Stimulated activated naive CD8-positive, alpha-beta T cell treated with anti-CD3 and anti-CD28 coated beads, Interleukin-15, Interleukin-2, amounts not matched to agents 100 U/mL and 50 U/mL, for 24 hours (primary cell): ENCODE results near the gene NEDD4L.
"Not testable (repeated sequence)": the region's sequence is repeated elsewhere in the genome, so short reads cannot be mapped to it uniquely, and the experiment has no call there.

Experiments used
- ATAC-seq: fragments of 150-1000 bp; cut with Tn5 transposase; one replicate; pipeline ENCODE4 v1.10.0; 2021
- DNase-seq: peaks from one replicate; pipeline ENCODE4 v3.0.0; 2021

The NEDD4L gene

DNA sequence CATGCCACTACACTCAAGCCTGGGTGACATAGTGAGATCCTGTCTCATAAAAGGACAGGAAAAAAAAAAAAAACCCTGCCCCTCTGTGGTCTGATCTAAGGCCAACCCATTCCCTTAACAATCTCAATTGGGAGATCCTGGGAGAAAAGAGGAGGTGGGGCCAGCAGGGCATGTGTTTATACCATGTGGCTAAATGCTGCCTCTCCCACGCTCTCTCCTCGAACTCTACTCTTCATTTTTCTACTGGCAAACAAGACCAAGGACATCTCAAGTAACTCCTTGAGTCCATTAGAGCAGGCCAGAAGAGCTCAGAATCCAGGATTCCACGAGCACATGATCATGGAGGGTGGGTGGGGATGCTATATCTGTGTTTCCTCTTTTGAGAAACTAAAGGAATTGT is 16.7 kb upstream of the NEDD4L start:
- ATAC-seq, result no peak

GRCh38 chr18:58028109-58028784 is 15.8 kb upstream of the NEDD4L start:
- ATAC-seq (no peak), DNase-seq (no peak)

More for the DNA sequence above, 16.7 kb upstream of the NEDD4L start:
- no peak for DNase-seq

- ATAC-seq (no peak), DNase-seq (no peak)
Measured at GRCh38 chr18:58032233-58032632, 11.8 kb upstream of the NEDD4L start.

- ATAC-seq (no peak), DNase-seq (no peak)
Measured at GRCh38 chr18:58033216-58033615, 10.8 kb upstream of the NEDD4L start.

GRCh38 chr18:58034370-58034769 is 9.7 kb upstream of the NEDD4L start:
- ATAC-seq, result no peak

DNA sequence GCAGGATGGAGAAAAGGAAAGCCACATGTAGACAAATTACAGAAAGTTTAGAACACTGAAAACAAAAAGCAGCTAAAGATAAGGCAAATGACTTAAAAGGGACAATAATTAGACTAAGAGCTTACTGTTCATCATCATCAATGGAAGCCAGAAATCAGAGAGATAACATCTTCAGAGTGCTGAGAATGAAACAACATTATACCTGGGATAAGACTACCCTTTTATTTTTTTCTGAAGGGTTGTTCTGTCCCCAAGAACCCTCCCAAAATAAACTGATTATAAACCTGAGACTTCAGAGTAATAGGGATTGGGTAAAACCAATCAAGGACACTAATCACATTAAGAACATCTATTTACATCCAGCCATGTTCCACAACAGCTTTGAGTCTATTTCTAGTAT is 6.9 kb upstream of the NEDD4L start:
- ATAC-seq (no peak), DNase-seq (no peak)

More at GRCh38 chr18:58034370-58034769, 9.7 kb upstream of the NEDD4L start:
- DNase-seq, result no peak

DNA sequence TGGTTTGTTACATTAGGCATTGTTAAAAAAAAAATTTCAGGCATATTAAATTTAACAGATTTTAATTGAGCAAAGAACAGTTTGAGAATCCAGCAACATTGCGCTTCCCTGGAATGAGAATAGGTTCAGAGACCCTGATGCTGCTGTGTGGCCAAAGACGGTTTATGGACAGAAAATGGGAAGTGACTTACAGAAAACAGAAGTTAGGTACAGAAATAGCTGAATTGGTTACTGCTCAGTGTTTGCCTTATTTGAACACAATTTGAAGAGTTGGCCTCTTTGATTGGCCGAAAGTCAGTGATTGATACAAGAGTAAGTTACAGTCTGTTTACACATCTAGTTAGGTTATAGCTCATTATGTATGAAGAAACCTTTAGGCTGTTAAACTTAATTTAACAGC is 6.0 kb upstream of the NEDD4L start:
- ATAC-seq (no peak), DNase-seq (no peak)

GRCh38 chr18:58041633-58042032 is 2.4 kb upstream of the NEDD4L start:
- ATAC-seq, result no peak

DNA sequence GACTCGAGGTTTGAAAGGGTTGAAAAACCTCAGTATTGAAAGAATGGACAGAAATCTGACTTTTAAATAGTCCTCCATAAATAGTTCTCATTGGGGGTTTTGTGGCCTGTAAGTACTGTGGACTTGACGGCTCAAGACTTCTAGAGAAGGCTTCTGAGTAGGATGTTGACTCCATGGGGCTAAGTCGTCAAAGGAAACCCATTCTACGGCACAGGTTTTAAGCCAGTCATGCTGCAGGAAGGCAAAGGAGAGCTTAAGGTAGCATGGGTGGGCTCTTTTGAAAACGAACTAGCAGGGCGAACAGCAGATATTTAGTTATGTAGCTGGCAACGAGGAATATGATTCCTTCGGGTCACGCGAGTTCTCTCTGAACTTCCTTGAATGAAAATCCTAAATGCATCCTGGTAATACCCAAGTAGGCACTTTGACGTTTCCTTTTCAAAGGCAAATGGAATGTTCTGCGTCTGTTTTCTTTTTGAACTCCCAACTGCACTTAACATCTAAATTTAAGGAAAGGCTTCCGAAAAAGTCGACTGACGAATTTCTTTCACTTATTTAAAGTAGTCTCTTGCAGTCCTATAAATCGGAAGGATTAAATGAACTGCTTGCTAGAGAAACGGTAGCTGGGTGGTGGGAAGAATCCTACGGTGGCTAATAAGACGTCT is 1.1 kb upstream of the NEDD4L start:
- ATAC-seq, result no peak
- DNase-seq, result no peak

More at GRCh38 chr18:58041633-58042032, 2.4 kb upstream of the NEDD4L start:
- no peak for DNase-seq

- DNase-seq (peak; percentile 72), ATAC-seq (peak; percentile 51)
Measured at GRCh38 chr18:58044370-58045241, 580 bp downstream of the NEDD4L start.

DNA sequence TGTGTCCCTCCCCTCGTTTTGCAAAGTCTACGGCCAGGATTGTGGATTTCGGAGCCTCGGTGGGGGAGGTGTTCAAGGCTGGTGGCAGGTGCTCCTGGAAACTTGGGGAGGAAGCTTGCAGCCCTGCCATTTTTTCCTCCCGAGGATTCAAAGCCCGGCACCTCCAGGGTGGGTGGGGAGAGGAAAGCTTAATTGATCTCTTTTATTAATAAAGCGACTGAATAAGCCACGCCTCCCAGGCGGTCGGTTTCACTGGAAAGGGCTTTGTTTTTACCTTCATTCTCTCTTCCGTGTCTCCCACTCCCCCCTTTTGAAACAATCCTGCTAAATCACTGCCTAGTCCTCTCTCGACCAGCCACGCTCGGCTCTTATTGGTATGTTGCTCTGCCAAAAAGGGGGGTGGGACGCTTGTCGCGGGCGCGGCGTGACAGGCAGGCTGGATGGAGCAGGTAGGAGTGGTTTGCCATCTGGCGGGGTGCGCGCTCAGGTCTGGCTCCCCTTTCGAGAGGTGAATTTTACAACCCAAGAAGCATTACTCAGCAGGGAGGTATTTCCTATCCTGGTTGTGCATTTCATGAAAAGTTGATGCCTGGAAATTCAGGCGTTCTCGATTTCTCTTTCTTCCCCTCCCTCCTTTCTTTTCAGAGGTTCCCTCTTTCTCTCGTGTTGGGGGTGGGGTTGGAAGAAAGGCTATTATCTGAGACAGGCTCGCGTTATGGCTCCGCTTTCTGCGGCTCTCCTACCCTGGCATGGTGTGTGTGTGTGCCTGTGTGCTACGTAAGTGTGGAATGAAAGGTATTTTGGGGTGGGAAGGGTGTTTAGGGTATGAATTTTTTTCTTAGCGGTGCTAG is 1.4 kb downstream of the NEDD4L start:
- ATAC-seq, result no peak
- peak; percentile 47 for DNase-seq

DNA sequence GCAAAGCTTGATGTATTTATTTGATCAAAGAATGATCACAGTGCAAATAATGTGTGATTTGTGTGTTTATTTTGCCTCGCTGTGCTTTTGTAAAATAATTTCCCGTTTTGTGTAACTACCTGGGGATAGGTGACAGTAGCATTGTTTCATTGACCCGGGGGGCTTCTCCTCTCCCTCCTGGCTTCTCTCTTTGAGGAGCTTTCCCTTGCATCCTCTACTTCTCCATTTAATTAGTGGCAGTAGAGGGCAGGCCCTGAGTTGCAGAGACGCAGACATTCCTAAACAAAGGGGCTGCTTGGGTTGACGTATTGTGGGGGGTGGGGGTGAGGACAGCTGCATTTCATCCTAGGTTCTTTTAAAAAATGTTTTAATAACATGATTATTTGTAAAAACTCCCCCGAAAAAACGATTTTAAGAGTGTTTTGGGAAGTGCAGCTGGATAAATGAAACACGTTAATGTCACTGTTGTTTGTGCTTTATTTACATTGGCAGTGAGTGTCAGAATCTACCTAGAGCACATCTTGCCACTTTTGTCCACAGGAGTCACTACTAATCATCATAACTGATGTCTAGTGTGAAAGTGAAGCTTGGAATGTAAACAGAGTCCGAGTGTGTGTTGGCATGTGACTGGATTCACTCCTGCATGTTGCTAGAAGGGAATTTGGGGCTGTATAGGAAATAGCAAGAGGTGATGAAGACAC is 2.2 kb downstream of the NEDD4L start:
- ATAC-seq (no peak), DNase-seq (no peak)

DNA sequence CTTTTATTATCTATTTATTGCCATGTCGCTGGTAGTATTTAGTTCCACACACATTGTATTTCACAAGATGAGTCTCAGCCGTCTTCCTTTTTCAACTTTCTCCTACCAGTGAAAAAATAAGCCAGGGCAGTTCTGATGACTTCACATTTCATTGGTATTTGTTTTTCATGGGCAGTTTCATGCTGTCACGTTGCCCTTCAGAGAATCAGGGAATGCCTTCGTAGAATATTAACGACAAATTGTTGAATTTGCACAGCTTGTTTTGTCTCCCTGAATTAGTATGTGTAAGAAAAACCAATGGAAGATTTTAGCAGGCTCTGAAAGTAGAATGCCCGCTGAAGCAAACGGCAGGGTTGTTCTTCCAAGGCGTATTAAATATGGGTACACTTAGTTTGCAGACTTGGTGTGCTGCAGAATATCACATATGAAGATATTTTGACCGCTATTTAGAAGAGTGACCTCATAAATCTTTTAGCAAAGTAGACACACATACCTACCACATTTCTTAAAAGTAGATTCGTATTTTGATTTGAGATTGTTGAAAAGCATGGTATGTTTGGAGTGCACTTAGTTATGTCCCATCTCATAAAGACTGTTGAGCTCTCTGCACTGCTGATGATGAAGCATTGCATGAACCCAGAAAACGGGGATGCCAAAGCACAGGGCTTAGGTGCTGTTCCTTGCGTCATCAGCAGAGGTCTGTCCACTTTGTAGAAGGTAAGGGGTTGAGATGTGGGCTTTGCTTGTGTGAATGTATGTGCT is 2.9 kb downstream of the NEDD4L start:
- no peak for ATAC-seq
- DNase-seq, result no peak

- ATAC-seq (no peak), DNase-seq (no peak)
Measured at GRCh38 chr18:58047556-58047882, 3.5 kb downstream of the NEDD4L start.

- ATAC-seq (no peak), DNase-seq (no peak)
Measured at GRCh38 chr18:58048081-58048642, 4.1 kb downstream of the NEDD4L start.

- DNase-seq, result no peak
- ATAC-seq, result no peak
Measured at GRCh38 chr18:58049000-58049688, 5.1 kb downstream of the NEDD4L start.

DNA sequence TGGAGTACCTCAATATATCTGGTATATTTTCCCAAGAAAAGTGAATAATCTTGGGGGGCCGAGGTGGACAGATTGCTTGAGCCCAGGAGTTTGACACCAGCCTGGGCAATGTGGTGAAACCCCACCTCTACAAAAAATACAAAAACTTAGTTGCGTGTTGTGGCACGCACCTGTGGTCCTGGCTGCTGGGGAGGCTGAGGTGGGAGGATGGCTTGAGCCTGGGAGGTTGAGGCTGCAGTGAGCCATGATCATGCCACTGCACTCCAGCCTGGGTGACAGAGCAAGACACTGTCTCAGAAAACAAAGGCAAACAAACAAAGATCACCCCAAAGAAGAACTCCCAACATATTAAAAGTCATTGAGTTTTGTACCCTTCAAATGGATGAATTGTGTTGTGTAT is 6.9 kb downstream of the NEDD4L start:
- not testable (repeated sequence) for DNase-seq, ATAC-seq

DNA sequence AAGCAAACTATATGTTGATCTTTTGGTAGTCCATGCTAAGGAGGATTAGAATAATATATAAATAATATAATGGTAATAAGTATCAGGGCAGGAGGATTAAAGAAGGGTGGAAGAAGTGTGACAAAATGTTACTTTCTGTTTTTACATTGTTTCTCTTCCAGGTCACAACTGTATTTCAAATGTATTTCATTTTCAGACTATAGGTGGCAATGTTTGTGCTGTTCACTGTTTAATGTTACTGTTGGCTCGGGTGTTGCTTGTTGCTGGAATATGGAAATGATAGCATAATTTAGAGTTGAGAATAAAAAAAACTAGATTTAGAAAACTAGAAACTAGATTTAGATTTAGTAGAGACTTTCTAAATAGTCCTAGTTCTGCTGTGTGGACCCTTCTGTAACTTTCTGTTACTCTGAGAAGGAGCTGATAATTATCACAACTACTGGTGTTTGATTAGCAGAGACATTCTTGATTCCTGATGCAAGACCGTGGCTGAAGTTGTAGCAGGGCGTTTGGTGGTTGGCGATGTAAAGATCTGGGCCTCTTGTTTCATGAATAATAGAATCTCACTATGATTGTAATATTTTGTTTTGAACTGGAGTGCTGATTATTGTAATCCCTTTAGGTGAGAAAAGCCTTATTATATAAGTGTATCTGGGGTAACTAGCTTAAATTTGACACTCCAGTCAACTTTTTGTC is 7.9 kb downstream of the NEDD4L start:
- DNase-seq, result no peak
- no peak for ATAC-seq

DNA sequence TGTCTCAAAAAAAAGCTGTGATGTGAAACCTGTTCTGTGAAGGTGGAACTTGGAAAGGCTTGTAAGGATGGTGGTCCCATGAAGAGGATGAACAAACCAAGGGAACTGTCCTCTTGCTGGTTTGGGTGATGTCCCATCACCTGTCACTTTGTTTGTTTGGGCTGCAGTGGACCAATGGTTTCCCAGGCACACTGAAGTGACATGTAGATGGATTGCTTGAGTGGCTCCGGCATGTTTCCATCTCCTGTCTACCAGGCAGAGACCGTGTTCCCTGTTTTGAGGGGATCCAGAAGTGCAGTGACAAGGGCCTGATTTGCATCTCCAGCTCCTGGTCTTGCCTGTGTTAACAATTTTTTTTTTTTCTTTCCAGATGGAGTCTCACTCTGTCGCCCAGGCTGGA is 8.9 kb downstream of the NEDD4L start:
- no peak for DNase-seq
- no peak for ATAC-seq
